Measurements from ENCODE around the gene PYGO2.

GRCh38 chr1:154963643-154964042, 2.1 kb upstream of the PYGO2 start:
- TF ChIP-seq, protein P1, sequence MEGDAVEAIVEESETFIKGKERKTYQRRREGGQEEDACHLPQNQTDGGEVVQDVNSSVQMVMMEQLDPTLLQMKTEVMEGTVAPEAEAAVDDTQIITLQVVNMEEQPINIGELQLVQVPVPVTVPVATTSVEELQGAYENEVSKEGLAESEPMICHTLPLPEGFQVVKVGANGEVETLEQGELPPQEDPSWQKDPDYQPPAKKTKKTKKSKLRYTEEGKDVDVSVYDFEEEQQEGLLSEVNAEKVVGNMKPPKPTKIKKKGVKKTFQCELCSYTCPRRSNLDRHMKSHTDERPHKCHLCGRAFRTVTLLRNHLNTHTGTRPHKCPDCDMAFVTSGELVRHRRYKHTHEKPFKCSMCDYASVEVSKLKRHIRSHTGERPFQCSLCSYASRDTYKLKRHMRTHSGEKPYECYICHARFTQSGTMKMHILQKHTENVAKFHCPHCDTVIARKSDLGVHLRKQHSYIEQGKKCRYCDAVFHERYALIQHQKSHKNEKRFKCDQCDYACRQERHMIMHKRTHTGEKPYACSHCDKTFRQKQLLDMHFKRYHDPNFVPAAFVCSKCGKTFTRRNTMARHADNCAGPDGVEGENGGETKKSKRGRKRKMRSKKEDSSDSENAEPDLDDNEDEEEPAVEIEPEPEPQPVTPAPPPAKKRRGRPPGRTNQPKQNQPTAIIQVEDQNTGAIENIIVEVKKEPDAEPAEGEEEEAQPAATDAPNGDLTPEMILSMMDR (optimal IDR thresholded peaks at IDR 0.05 in 1 of 3, IDR thresholded peaks at IDR 0.05 in 1 of 3, conservative IDR thresholded peaks at IDR 0.05 in 1 of 3; ENCODE audit: extremely low read depth in 1 of 3, insufficient read depth in 2 of 3, low read length in 3 of 3) = no peak
- TF ChIP-seq EZH2 (IDR thresholded peaks at IDR 0.05; ENCODE audit: low read length) = no peak
